ENCODE data around the gene GLP2R.

DNA sequence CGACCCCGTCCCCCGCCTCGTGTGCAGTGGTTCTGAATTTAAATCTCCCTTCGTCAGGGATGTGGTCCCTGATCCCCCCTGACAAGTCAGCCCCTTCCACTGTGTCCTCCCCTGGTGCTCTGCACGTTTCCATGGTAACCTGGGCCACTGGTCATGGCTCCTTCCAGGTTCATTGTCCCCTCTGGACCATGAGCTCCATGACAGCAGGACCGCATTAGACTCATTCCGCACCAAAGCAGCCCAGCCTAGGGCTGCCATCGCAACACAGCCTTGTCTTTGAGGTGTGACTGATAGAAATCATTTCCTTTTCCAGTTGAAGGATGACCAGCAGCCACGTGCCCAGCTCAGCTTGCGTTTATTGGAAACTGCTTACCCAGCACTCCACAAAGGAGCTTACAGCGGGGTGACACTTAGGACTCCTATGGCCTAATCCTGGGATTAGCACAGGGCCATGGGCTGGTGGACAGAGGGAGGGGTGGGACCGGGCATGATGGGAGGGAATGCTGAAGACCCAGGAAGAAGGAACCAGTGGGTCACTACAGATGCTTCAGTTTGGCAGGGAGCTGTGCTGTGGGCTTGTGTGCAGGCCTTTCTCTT is 71.7 kb downstream of the GLP2R start:
- TF ChIP-seq RAD21 (conservative IDR thresholded peaks at IDR 0.05) (no peak), TAF1 (IDR thresholded peaks at IDR 0.05; ENCODE audit: low read depth) (no peak)
- TF ChIP-seq, protein P1, sequence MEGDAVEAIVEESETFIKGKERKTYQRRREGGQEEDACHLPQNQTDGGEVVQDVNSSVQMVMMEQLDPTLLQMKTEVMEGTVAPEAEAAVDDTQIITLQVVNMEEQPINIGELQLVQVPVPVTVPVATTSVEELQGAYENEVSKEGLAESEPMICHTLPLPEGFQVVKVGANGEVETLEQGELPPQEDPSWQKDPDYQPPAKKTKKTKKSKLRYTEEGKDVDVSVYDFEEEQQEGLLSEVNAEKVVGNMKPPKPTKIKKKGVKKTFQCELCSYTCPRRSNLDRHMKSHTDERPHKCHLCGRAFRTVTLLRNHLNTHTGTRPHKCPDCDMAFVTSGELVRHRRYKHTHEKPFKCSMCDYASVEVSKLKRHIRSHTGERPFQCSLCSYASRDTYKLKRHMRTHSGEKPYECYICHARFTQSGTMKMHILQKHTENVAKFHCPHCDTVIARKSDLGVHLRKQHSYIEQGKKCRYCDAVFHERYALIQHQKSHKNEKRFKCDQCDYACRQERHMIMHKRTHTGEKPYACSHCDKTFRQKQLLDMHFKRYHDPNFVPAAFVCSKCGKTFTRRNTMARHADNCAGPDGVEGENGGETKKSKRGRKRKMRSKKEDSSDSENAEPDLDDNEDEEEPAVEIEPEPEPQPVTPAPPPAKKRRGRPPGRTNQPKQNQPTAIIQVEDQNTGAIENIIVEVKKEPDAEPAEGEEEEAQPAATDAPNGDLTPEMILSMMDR (IDR thresholded peaks at IDR 0.05; ENCODE audit: poor library complexity, severe bottlenecking), result no peak
- TF ChIP-seq, protein P2, sequence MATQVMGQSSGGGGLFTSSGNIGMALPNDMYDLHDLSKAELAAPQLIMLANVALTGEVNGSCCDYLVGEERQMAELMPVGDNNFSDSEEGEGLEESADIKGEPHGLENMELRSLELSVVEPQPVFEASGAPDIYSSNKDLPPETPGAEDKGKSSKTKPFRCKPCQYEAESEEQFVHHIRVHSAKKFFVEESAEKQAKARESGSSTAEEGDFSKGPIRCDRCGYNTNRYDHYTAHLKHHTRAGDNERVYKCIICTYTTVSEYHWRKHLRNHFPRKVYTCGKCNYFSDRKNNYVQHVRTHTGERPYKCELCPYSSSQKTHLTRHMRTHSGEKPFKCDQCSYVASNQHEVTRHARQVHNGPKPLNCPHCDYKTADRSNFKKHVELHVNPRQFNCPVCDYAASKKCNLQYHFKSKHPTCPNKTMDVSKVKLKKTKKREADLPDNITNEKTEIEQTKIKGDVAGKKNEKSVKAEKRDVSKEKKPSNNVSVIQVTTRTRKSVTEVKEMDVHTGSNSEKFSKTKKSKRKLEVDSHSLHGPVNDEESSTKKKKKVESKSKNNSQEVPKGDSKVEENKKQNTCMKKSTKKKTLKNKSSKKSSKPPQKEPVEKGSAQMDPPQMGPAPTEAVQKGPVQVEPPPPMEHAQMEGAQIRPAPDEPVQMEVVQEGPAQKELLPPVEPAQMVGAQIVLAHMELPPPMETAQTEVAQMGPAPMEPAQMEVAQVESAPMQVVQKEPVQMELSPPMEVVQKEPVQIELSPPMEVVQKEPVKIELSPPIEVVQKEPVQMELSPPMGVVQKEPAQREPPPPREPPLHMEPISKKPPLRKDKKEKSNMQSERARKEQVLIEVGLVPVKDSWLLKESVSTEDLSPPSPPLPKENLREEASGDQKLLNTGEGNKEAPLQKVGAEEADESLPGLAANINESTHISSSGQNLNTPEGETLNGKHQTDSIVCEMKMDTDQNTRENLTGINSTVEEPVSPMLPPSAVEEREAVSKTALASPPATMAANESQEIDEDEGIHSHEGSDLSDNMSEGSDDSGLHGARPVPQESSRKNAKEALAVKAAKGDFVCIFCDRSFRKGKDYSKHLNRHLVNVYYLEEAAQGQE (IDR thresholded peaks at IDR 0.05; ENCODE audit: borderline replicate concordance), result no peak
